ENCODE measurements around the gene NUP93. TPM values are rescaled to one million over a fixed set of nuclear protein-coding genes. Genes with fewer than 3 reads are reported as not detected.

NUP93 gene
- total and polyA plus RNA-seq, 9 of the 15 experiments (the other 6 are each of a cell fraction or from before 2014, with no cell fraction given), result 92.0 to 162 (median 121) TPM

GRCh38 chr16:56769677-56770076 is 39.7 kb downstream of the NUP93 start:
- Histone ChIP-seq H2AFZ (ENCODE audit: low read depth, low read length) (no peak overlapping the region), H3K9ac (ENCODE audit: insufficient read depth in 1 of 2, low read depth in 2 of 2, low read length in 2 of 2) (no peak overlapping the region), H3K79me2 (ENCODE audit: control insufficient read depth, insufficient read depth, low read length) (peaks cover 17% of the 10 kb centered on the region; the same call in 2 of the 3 replicates), H3K36me3 (ENCODE audit: control insufficient read depth, insufficient read depth, low read length) (peaks cover 34% of the 10 kb centered on the region), H3K9me3 (replicated peaks; ENCODE audit: control insufficient read depth, insufficient read depth, low read depth, low read length) (no peaks in the 10 kb centered on the region), H3K9me1 (ENCODE audit: control insufficient read depth, insufficient read depth, low read length) (no peaks in the 10 kb centered on the region), H3K27ac (ENCODE audit: extremely low read depth, low read depth, low read length) (no peak overlapping the region), H4K20me1 (replicated peaks; ENCODE audit: control insufficient read depth, insufficient read depth, low read length) (no peaks in the 10 kb centered on the region; the same call in 1 of the 2 replicates), H3K4me1 (replicated peaks in 1 of 2; ENCODE audit: control insufficient read depth in 2 of 2, insufficient read depth in 2 of 2, low read length in 2 of 2) (peaks cover 0 to 7% of the 10 kb centered on the region in 2 experiments; a peak in 2 of 5 replicates), H3K27me3 (ENCODE audit: control insufficient read depth in 2 of 2, insufficient read depth in 2 of 2, low read length in 2 of 2) (no peaks in the 10 kb centered on the region), H3K4me3 (no peak overlapping the region), H3K4me2 (ENCODE audit: insufficient read depth, low read length) (no peak overlapping the region)
- WGBS (ENCODE audit: insufficient coverage, low coverage, missing lambda C conversion rate), result 88% methylated on average over 3 of the region's 3 CpGs
- ChIA-PET CTCF (ENCODE audit: low intra/inter-chr PET ratio) (no interaction called here), POLR2A (interaction anchor here (0.6 to 1.5 kb wide), 5 partner anchors 8 to 163 kb away, joined by 3 to 4 read pairs (median 3); no protein-coding TSS in a partner anchor)
- DNase-seq (ENCODE audit: extremely low read depth in 1 of 4, low spot score in 3 of 4), result no peak
- ATAC-seq, result no peak
- FAIRE-seq, result no peak
- in situ Hi-C loops (cut with MboI) (no loop called here), intact Hi-C loops (cut with micrococcal nuclease) (no loop called here)
- BruUV-seq (replicated peaks), result no TSS peak
- TF ChIP-seq XRCC3 (IDR thresholded peaks at IDR 0.05), result no peak
- TF ChIP-seq ELK3 (CRISPR knock-in tag; IDR thresholded peaks at IDR 0.05), result no peak
- TF ChIP-seq KLF6 (CRISPR knock-in tag; IDR thresholded peaks at IDR 0.05; ENCODE audit: borderline replicate concordance), result no peak
- no peak for TF ChIP-seq GMEB1 (CRISPR knock-in tag; IDR thresholded peaks at IDR 0.05)
- no peak for TF ChIP-seq FOXP1 (CRISPR knock-in tag; IDR thresholded peaks at IDR 0.05)
- TF ChIP-seq GABPB1 (CRISPR knock-in tag; IDR thresholded peaks at IDR 0.05), result no peak
- no peak for TF ChIP-seq THRA (IDR thresholded peaks at IDR 0.05)
- TF ChIP-seq PHF21A (IDR thresholded peaks at IDR 0.05; ENCODE audit: borderline replicate concordance, low read depth), result no peak
- TF ChIP-seq ZNF282 (CRISPR knock-in tag; IDR thresholded peaks at IDR 0.05), result no peak
- TF ChIP-seq ZNF507 (tag; conservative IDR thresholded peaks at IDR 0.05), result no peak
- no peak for TF ChIP-seq ELK1 (CRISPR knock-in tag; IDR thresholded peaks at IDR 0.05)
- no peak for TF ChIP-seq ZNF431 (CRISPR knock-in tag; IDR thresholded peaks at IDR 0.05)
- TF ChIP-seq GTF2F1 (IDR thresholded peaks at IDR 0.05; ENCODE audit: low read depth, low read length), result no peak
- TF ChIP-seq E2F6 (IDR thresholded peaks at IDR 0.05; ENCODE audit: borderline replicate concordance in 1 of 2, extremely low read depth in 1 of 2, insufficient read depth in 1 of 2, insufficient read length in 1 of 2, low read depth in 1 of 2, low read length in 1 of 2, poor library complexity in 1 of 2, severe bottlenecking in 1 of 2), result no peak

Data from K562 (cell line).